ENCODE results near the gene SERPINA6.

GRCh38 chr14:94330432-94330831 is 7.3 kb upstream of the SERPINA6 start:
- TF ChIP-seq CTCF (optimal IDR thresholded peaks at IDR 0.05 in 1 of 3, IDR thresholded peaks at IDR 0.05 in 1 of 3, conservative IDR thresholded peaks at IDR 0.05 in 1 of 3; ENCODE audit: extremely low read depth in 1 of 3, insufficient read depth in 2 of 3, low read length in 3 of 3): no peak
- no peak for TF ChIP-seq EZH2 (IDR thresholded peaks at IDR 0.05; ENCODE audit: low read length)
